Activated CD4-positive, alpha-beta T cell treated with anti-CD3 and anti-CD28 coated beads, Interleukin-2, amount 10 ng/mL, durations not matched to agents 7 days and 5 days (primary cell): ENCODE measurements around the gene ESRRA. TPM values are rescaled to one million over a fixed set of nuclear protein-coding genes. Genes with fewer than 3 reads are reported as not detected.
"Not testable (repeated sequence)": the region's sequence is repeated elsewhere in the genome, so short reads cannot be mapped to it uniquely, and the experiment has no call there.

ENCODE experiments used
- CTCF ChIA-PET: fragments of 350-600 bp; sonication (Branson Sonifier 250); formaldehyde crosslinking; loops from one replicate; lab custom pipeline; 2021; ENCODE audit warnings: antibody characterized with exemption; lab: Charles Lee
- POLR2A ChIA-PET: fragments of 350-600 bp; sonication (Branson Sonifier 250); formaldehyde crosslinking; loops from one replicate; lab custom pipeline; 2021; ENCODE audit warnings: antibody characterized with exemption; lab: Charles Lee
- DNase-seq: peaks from one replicate; pipeline ENCODE4 v3.0.0-alpha.2; 2020
- H3K27ac Mint-ChIP-seq: one replicate; pipeline ENCODE4 v1.8.0; 2021; ENCODE audit warnings: mild to moderate bottlenecking, moderate library complexity, mixed read lengths
- H3K27me3 Mint-ChIP-seq: one replicate; pipeline ENCODE4 v1.8.0; 2021; ENCODE audit warnings: mixed read lengths
- H3K36me3 Mint-ChIP-seq: one replicate; pipeline ENCODE4 v1.8.0; 2021; ENCODE audit warnings: low read depth, mixed read lengths
- H3K4me1 Mint-ChIP-seq: one replicate; pipeline ENCODE4 v1.8.0; 2021; ENCODE audit warnings: mixed read lengths
- H3K4me3 Mint-ChIP-seq: one replicate; pipeline ENCODE4 v1.8.0; 2021; ENCODE audit warnings: mild to moderate bottlenecking, moderate library complexity, mixed read lengths
- H3K9me3 Mint-ChIP-seq: one replicate; pipeline ENCODE4 v1.8.0; 2021; ENCODE audit warnings: mixed read lengths
- total RNA-seq, 2 experiments: library from RNA; stranded (reverse); gene quantifications; one replicate each; pipeline ENCODE4 v1.2.3, GENCODE V29; 2021

The ESRRA gene
- total RNA-seq, 2 experiments from 2014 or later, result 24.8 to 32.0 TPM

- ChIA-PET POLR2A (no interaction called here), CTCF (interaction anchor here (0.7 to 5.0 kb wide), 7 partner anchors 13 to 133 kb away, joined by 3 to 54 read pairs (median 14); partner anchors contain the start of genes ESRRA, FERMT3 and STIP1)
- peaks cover 26% of the 10 kb centered on the region for H3K36me3 Mint-ChIP-seq
- H3K4me1 Mint-ChIP-seq, result peaks cover 33% of the 10 kb centered on the region
- H3K9me3 Mint-ChIP-seq, result no peaks in the 10 kb centered on the region
- peak overlapping the region; percentile 99 for H3K27ac Mint-ChIP-seq
- DNase-seq, result no peak
- H3K27me3 Mint-ChIP-seq, result no peaks in the 10 kb centered on the region
- peak overlapping the region; percentile 94 for H3K4me3 Mint-ChIP-seq
These were observed 13.7 kb downstream of the ESRRA start for GRCh38 chr11:64318766-64319761.

GRCh38 chr11:64320556-64320955, 15.2 kb downstream of the ESRRA start:
- no peak overlapping the region for H3K4me3 Mint-ChIP-seq
- peaks cover 22% of the 10 kb centered on the region for H3K36me3 Mint-ChIP-seq
- CTCF ChIA-PET, result interaction anchor here (0.7 to 5.0 kb wide), 4 partner anchors 11 to 913 kb away, joined by 3 to 54 read pairs (median 4); no protein-coding TSS in a partner anchor
- no peak overlapping the region for H3K27ac Mint-ChIP-seq
- no peaks in the 10 kb centered on the region for H3K9me3 Mint-ChIP-seq
- POLR2A ChIA-PET, result no interaction called here
- H3K4me1 Mint-ChIP-seq, result peaks cover 31% of the 10 kb centered on the region
- no peak for DNase-seq
- H3K27me3 Mint-ChIP-seq, result no peaks in the 10 kb centered on the region

GRCh38 chr11:64321026-64321425, 15.7 kb downstream of the ESRRA start:
- Mint-ChIP-seq H3K27me3 (no peaks in the 10 kb centered on the region), H3K27ac (no peak overlapping the region), H3K4me3 (no peak overlapping the region), H3K9me3 (no peaks in the 10 kb centered on the region), H3K36me3 (peaks cover 22% of the 10 kb centered on the region), H3K4me1 (peaks cover 31% of the 10 kb centered on the region)
- no peak for DNase-seq
- POLR2A ChIA-PET, result no interaction called here
- CTCF ChIA-PET, result interaction anchor here (0.8 kb wide), 1 partner anchor 116 kb away, joined by 3 read pairs; no protein-coding TSS in a partner anchor

GRCh38 chr11:64321533-64321932, 16.2 kb downstream of the ESRRA start:
- H3K36me3 Mint-ChIP-seq, result peaks cover 19% of the 10 kb centered on the region
- CTCF ChIA-PET, result interaction anchor here (0.6 to 1.2 kb wide), 3 partner anchors 10 to 28 kb away, joined by 3 to 4 read pairs (median 3); no protein-coding TSS in a partner anchor
- H3K9me3 Mint-ChIP-seq, result no peaks in the 10 kb centered on the region
- POLR2A ChIA-PET, result no interaction called here
- DNase-seq, result no peak
- H3K4me3 Mint-ChIP-seq, result no peak overlapping the region
- no peaks in the 10 kb centered on the region for H3K27me3 Mint-ChIP-seq
- H3K27ac Mint-ChIP-seq, result no peak overlapping the region
- peaks cover 27% of the 10 kb centered on the region for H3K4me1 Mint-ChIP-seq

GRCh38 chr11:64322925-64323260, 17.6 kb downstream of the ESRRA start:
- peaks cover 19% of the 10 kb centered on the region for H3K4me1 Mint-ChIP-seq
- H3K36me3 Mint-ChIP-seq, result peaks cover 10% of the 10 kb centered on the region
- no peak overlapping the region for H3K27ac Mint-ChIP-seq
- no peaks in the 10 kb centered on the region for H3K27me3 Mint-ChIP-seq
- H3K9me3 Mint-ChIP-seq, result no peaks in the 10 kb centered on the region
- no peak overlapping the region for H3K4me3 Mint-ChIP-seq
- POLR2A ChIA-PET, result no interaction called here
- CTCF ChIA-PET, result interaction anchor here (0.9 to 1.7 kb wide), 4 partner anchors 9 to 21 kb away, joined by 3 to 9 read pairs (median 4); no protein-coding TSS in a partner anchor
- no peak for DNase-seq

- Mint-ChIP-seq H3K4me1 (peaks cover 16% of the 10 kb centered on the region), H3K36me3 (peaks cover 10% of the 10 kb centered on the region), H3K27me3 (no peaks in the 10 kb centered on the region), H3K4me3 (no peak overlapping the region), H3K27ac (no peak overlapping the region), H3K9me3 (no peaks in the 10 kb centered on the region)
- ChIA-PET CTCF (interaction anchor here (0.9 to 1.7 kb wide), 4 partner anchors 8 to 23 kb away, joined by 3 to 9 read pairs (median 4); no protein-coding TSS in a partner anchor), POLR2A (no interaction called here)
- no peak for DNase-seq
These were observed 18.0 kb downstream of the ESRRA start for GRCh38 chr11:64323373-64323772.

- H3K4me3 Mint-ChIP-seq, POLR2A ChIA-PET, H3K9me3 Mint-ChIP-seq, DNase-seq, H3K27me3 Mint-ChIP-seq: not testable (repeated sequence)
- Mint-ChIP-seq H3K27ac (peak overlapping the region; percentile 68), H3K36me3 (peaks cover 10% of the 10 kb centered on the region), H3K4me1 (peaks cover 13% of the 10 kb centered on the region)
- CTCF ChIA-PET, result interaction anchor here (0.6 to 1.7 kb wide), 3 partner anchors 8 to 133 kb away, joined by 3 to 9 read pairs (median 3); no protein-coding TSS in a partner anchor
These were observed 18.7 kb downstream of the ESRRA start for GRCh38 chr11:64323984-64324383.

- Mint-ChIP-seq H3K9me3 (no peaks in the 10 kb centered on the region), H3K27me3 (no peaks in the 10 kb centered on the region), H3K4me3 (no peak overlapping the region), H3K4me1 (peaks cover 6% of the 10 kb centered on the region), H3K27ac (no peak overlapping the region), H3K36me3 (peaks cover 9% of the 10 kb centered on the region)
- ChIA-PET CTCF (interaction anchor here (0.6 to 1.5 kb wide), 3 partner anchors 12 to 35 kb away, joined by 3 to 4 read pairs (median 4); no protein-coding TSS in a partner anchor), POLR2A (no interaction called here)
- DNase-seq, result no peak
These were observed 19.6 kb downstream of the ESRRA start for GRCh38 chr11:64324692-64325469.

- H3K27ac Mint-ChIP-seq, result no peak overlapping the region
- no peaks in the 10 kb centered on the region for H3K36me3 Mint-ChIP-seq
- no peaks in the 10 kb centered on the region for H3K27me3 Mint-ChIP-seq
- H3K4me1 Mint-ChIP-seq, result peaks cover 19% of the 10 kb centered on the region
- ChIA-PET CTCF (interaction anchor here (0.6 to 1.2 kb wide), 2 partner anchors 10 to 16 kb away, joined by 4 read pairs; partner anchors contain the start of genes PRDX5 and TRMT112), POLR2A (no interaction called here)
- H3K9me3 Mint-ChIP-seq, result no peaks in the 10 kb centered on the region
- H3K4me3 Mint-ChIP-seq, result no peak overlapping the region
- no peak for DNase-seq
These were observed 22.1 kb downstream of the ESRRA start for GRCh38 chr11:64327375-64327774.

- POLR2A ChIA-PET, result no interaction called here
- Mint-ChIP-seq H3K4me1 (peaks cover 22% of the 10 kb centered on the region), H3K4me3 (no peak overlapping the region)
These were observed 22.7 kb downstream of the ESRRA start for GRCh38 chr11:64327993-64328392.

GRCh38 chr11:64330888-64331287, 25.6 kb downstream of the ESRRA start:
- ChIA-PET CTCF (interaction anchor here (0.7 to 4.4 kb wide), 20 partner anchors 8 to 1919 kb away, joined by 3 to 54 read pairs (median 4); partner anchors contain the start of genes BAD, CCDC88B, ESRRA and PRDX5), POLR2A (interaction anchor here (1.5 kb wide), 1 partner anchor 13 kb away, joined by 12 read pairs; the partner anchor contains the start of genes PRDX5 and TRMT112)
- no peak for DNase-seq
- Mint-ChIP-seq H3K27ac (no peak overlapping the region), H3K4me1 (peaks cover 26% of the 10 kb centered on the region), H3K4me3 (no peak overlapping the region), H3K27me3 (no peaks in the 10 kb centered on the region), H3K9me3 (no peaks in the 10 kb centered on the region), H3K36me3 (peaks cover 3% of the 10 kb centered on the region)

More at GRCh38 chr11:64327993-64328392, 22.7 kb downstream of the ESRRA start:
- CTCF ChIA-PET, result interaction anchor here (1.2 kb wide), 1 partner anchor 10 kb away, joined by 4 read pairs; the partner anchor contains the start of genes PRDX5 and TRMT112
- Mint-ChIP-seq H3K36me3 (no peaks in the 10 kb centered on the region), H3K9me3 (no peaks in the 10 kb centered on the region), H3K27ac (no peak overlapping the region), H3K27me3 (no peaks in the 10 kb centered on the region)
- no peak for DNase-seq
